HG03378 (cell line): ENCODE data around the gene BMP3.
A peak's percentile ranks its signal among the peaks of the same experiment; 100 is the strongest.

ENCODE experiments used
- ATAC-seq: cut with Tn5 transposase; IDR thresholded peaks from one replicate; pipeline ENCODE4 v1.9.1; 2021; ENCODE audit warnings: mild to moderate bottlenecking, moderate library complexity; ENCODE audit not compliant: unreplicated experiment

Gene BMP3

DNA sequence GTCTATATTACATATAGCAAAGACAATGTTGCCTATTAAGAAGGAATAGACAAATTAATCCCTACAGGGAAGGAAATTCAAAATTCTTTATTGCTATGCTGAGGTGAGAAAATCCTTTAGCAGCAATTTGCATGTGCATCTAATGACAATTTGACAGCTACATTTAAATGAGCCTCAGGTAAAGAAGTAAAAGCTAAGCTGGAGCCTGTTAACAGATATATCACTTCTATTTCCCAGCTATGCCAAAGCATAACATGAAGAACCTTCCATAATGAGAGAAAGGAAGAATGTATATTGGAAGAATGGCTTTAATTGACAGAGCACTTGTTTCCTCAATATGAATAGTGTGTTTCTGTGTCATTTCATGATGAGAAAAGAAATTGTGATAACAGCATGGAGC lies 71.6 kb downstream of the BMP3 start:
- ATAC-seq = no peak

- peak; percentile 68 for ATAC-seq
These were observed 75.6 kb downstream of the BMP3 start for GRCh38 chr4:81106150-81106549.
